ENCODE data around the gene PGM1. TPM values are rescaled to one million over a fixed set of nuclear protein-coding genes. Genes with fewer than 3 reads are reported as not detected.

PGM1 gene
- total RNA-seq, 1 donor from 2014 or later: 3.6 TPM

DNA sequence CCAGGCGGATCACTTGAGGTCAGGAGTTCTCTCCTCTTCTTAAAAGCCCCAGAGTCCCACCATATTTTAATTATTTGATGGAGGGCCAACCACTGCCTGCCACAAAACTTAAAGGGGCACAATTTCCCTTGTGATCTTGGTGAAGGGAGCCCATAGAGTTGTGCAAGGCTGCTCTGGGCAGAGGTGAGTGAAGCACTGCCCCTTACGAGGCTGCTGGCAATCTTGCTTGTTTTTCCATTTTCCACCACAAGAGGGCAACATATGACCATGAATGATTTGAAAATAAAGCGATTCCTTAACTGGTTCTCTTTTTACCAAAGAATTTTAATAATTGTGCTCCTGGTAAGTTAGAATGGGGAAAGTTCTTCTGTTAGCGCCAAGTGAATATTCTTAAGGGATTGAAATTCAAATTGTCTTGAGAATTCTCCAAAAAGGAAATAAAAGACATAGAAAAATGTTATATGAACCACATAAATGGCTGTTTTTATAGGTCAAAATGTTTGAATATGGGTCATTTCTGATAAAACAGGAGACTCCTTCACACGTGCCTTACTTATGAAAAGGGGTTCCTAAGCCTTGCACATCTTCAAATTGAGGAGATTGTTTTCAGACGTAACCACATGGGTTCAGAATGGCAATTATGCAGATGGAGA is 22.7 kb downstream of the PGM1 start:
- no peak overlapping the region for H3K4me3 Mint-ChIP-seq (ENCODE audit: unreplicated experiment)
- H3K36me3 Mint-ChIP-seq (ENCODE audit: unreplicated experiment): no peaks in the 10 kb centered on the region
- peak; percentile 43 for DNase-seq
- no peaks in the 10 kb centered on the region for H3K27me3 Mint-ChIP-seq (ENCODE audit: unreplicated experiment)
- peaks cover 18% of the 10 kb centered on the region for H3K4me1 Mint-ChIP-seq (ENCODE audit: low read depth, unreplicated experiment)
- H3K9me3 Mint-ChIP-seq (ENCODE audit: unreplicated experiment): no peaks in the 10 kb centered on the region
- TF ChIP-seq, protein P1, sequence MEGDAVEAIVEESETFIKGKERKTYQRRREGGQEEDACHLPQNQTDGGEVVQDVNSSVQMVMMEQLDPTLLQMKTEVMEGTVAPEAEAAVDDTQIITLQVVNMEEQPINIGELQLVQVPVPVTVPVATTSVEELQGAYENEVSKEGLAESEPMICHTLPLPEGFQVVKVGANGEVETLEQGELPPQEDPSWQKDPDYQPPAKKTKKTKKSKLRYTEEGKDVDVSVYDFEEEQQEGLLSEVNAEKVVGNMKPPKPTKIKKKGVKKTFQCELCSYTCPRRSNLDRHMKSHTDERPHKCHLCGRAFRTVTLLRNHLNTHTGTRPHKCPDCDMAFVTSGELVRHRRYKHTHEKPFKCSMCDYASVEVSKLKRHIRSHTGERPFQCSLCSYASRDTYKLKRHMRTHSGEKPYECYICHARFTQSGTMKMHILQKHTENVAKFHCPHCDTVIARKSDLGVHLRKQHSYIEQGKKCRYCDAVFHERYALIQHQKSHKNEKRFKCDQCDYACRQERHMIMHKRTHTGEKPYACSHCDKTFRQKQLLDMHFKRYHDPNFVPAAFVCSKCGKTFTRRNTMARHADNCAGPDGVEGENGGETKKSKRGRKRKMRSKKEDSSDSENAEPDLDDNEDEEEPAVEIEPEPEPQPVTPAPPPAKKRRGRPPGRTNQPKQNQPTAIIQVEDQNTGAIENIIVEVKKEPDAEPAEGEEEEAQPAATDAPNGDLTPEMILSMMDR (IDR thresholded peaks at IDR 0.05; ENCODE audit: partially characterized antibody, unreplicated experiment): peak; percentile 97
- H3K27ac Mint-ChIP-seq (ENCODE audit: unreplicated experiment): peak overlapping the region; percentile 49

DNA sequence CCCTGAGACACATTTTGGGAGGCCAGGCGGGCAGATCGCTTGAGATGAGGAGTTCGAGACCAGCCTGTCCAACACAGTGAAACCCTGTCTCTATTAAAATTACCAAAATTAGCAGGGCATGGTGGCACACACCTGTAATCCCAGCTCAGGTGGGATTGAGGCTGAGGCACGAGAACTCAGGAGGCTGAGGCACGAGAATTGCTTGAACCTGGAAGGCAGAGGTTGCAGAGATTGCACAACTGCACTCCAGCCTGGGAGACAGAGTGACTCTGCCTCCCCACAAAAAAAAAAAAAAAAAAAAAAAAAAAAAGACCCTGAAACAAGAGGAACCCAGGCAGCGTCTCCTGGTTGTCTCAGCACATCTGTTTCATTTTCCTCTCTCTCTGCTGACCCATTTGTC is 24.2 kb downstream of the PGM1 start:
- TF ChIP-seq, protein P1 (IDR thresholded peaks at IDR 0.05; ENCODE audit: partially characterized antibody, unreplicated experiment): no peak
- H3K9me3 Mint-ChIP-seq (ENCODE audit: unreplicated experiment): no peaks in the 10 kb centered on the region
- no peaks in the 10 kb centered on the region for H3K27me3 Mint-ChIP-seq (ENCODE audit: unreplicated experiment)
- H3K36me3 Mint-ChIP-seq (ENCODE audit: unreplicated experiment): no peaks in the 10 kb centered on the region
- no peak overlapping the region for H3K27ac Mint-ChIP-seq (ENCODE audit: unreplicated experiment)
- H3K4me3 Mint-ChIP-seq (ENCODE audit: unreplicated experiment): no peak overlapping the region
- H3K4me1 Mint-ChIP-seq (ENCODE audit: low read depth, unreplicated experiment): peaks cover 16% of the 10 kb centered on the region
- DNase-seq: no peak

DNA sequence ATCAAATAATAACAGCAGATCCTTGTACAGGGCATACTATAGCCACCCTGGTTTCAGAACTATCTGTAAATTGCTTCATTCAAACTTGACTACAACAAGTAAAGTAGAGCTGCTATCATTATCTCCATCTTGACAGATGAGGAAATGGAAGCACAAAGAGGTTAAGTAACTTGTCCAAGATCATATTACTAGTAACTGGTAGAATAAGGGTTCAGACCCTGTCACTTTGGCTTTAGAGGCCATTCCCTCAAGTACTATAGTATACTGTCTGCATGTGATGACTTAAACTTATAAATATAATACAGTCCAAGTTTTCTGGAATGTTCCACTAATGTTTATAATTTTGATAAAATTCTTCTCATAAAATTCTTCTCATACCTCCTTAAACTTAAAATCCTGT is 24.8 kb downstream of the PGM1 start:
- H3K36me3 Mint-ChIP-seq (ENCODE audit: unreplicated experiment): no peaks in the 10 kb centered on the region
- no peak for DNase-seq
- no peaks in the 10 kb centered on the region for H3K9me3 Mint-ChIP-seq (ENCODE audit: unreplicated experiment)
- no peak overlapping the region for H3K4me3 Mint-ChIP-seq (ENCODE audit: unreplicated experiment)
- H3K27me3 Mint-ChIP-seq (ENCODE audit: unreplicated experiment): no peaks in the 10 kb centered on the region
- no peak overlapping the region for H3K27ac Mint-ChIP-seq (ENCODE audit: unreplicated experiment)
- TF ChIP-seq, protein P1 (IDR thresholded peaks at IDR 0.05; ENCODE audit: partially characterized antibody, unreplicated experiment): no peak
- peaks cover 16% of the 10 kb centered on the region for H3K4me1 Mint-ChIP-seq (ENCODE audit: low read depth, unreplicated experiment)

DNA sequence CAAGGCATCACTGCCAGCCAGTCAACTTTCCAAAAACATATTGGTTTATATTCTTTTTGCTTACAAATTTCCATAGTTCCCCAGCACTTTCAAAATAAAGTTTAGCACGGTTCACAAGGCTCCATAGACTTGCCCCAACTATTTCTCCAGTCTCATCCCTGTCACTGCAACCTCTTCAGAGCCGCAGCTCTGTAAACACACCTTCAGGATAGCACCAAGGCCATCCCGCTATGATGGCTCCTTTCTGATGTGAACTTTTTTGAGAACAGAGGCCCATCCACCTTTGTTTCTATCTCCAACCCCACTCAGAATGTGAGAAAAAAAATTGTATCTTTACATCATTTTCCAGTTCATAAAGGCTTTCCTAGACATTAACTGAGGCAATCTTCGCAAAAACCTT is 26.3 kb downstream of the PGM1 start:
- Mint-ChIP-seq H3K36me3 (ENCODE audit: unreplicated experiment) (no peaks in the 10 kb centered on the region), H3K27me3 (ENCODE audit: unreplicated experiment) (no peaks in the 10 kb centered on the region), H3K4me1 (ENCODE audit: low read depth, unreplicated experiment) (peaks cover 16% of the 10 kb centered on the region), H3K27ac (ENCODE audit: unreplicated experiment) (no peak overlapping the region), H3K4me3 (ENCODE audit: unreplicated experiment) (no peak overlapping the region), H3K9me3 (ENCODE audit: unreplicated experiment) (no peaks in the 10 kb centered on the region)
- no peak for DNase-seq
- TF ChIP-seq, protein P1 (IDR thresholded peaks at IDR 0.05; ENCODE audit: partially characterized antibody, unreplicated experiment): no peak

DNA sequence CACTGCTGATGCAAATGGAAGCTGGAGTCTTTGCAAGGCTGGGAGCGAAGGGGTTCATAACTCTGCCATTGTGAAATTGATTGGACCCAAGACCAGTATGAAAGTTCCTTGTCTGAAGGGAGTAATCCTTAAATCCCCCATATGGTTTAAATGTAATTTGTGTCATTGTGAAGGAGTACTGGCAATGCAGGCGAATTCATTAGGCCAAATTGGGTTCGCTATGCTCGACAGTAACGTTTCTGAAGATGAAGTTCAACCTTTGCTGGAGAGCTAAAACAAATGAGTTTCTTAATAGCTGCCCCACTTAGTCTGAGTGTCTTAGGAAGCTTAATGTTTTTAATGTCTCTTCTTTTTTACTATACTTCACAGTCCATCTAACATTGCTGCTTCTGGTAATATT is 27.5 kb downstream of the PGM1 start:
- H3K36me3 Mint-ChIP-seq (ENCODE audit: unreplicated experiment): no peaks in the 10 kb centered on the region
- H3K4me3 Mint-ChIP-seq (ENCODE audit: unreplicated experiment): no peak overlapping the region
- no peaks in the 10 kb centered on the region for H3K9me3 Mint-ChIP-seq (ENCODE audit: unreplicated experiment)
- H3K27me3 Mint-ChIP-seq (ENCODE audit: unreplicated experiment): no peaks in the 10 kb centered on the region
- H3K27ac Mint-ChIP-seq (ENCODE audit: unreplicated experiment): no peak overlapping the region
- DNase-seq: no peak
- H3K4me1 Mint-ChIP-seq (ENCODE audit: low read depth, unreplicated experiment): peaks cover 16% of the 10 kb centered on the region
- TF ChIP-seq, protein P1 (IDR thresholded peaks at IDR 0.05; ENCODE audit: partially characterized antibody, unreplicated experiment): no peak

Measured in glutamatergic neuron (in vitro differentiated cells).